8988T (cell line): ENCODE measurements around the gene TBC1D2.
"Not testable (repeated sequence)": the region's sequence is repeated elsewhere in the genome, so short reads cannot be mapped to it uniquely, and the experiment has no call there.

Experiments
- DNase-seq: peaks from one replicate; pipeline ENCODE4 v3.0.0; 2011

TBC1D2 gene

DNA sequence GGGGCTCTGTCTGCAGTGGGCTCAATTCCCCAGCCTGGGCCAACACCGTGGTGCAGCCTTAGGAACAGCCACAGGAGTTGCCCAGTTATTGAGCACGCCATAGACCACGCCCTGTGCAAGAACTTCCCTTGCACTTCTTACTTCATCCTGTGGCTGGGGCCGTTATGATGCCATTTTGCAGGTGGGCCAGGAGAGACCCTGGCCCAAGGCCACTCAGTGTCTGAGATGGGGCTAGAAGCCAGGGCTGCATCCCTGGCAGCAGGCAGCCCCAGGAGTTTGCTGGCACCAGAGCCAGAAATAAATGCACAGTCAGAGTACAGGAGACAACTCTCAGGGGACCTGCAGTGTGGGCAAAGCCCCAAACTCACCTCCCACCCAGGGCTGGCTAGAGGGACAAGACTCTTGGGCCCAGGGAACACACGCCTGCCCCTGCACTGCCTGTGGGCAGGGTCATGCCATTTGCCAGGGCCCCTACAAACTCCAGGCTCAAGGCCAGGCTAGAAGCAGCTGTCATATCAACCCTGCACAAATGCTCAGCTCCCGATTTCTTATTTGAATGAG lies 69.8 kb downstream of the TBC1D2 start:
- no peak for DNase-seq

DNA sequence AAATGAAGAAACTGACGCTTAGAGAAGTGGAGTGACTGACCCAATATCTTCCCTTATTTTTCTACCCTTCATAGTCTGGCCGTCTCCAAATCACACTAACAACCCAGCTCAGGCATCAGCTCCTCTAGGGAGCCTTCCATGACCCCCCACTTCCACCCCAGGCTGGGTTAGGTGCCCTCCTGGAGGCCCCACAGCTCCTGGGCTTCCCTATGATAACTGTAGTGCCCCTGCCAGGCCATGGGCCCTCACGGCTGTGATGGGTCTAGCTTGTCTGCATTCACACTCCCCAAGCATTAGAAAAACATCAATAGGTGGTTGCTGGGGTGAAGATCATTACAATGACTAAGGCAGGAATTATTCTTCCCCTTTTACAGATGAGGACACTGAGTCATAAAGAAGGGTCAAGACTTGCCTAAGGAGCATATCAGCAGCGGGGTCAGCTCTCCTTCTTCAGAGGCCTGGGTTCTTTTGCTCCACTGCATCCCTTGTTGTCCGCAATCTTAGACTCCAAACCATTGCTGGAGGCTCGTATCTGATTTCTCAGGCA lies 70.4 kb downstream of the TBC1D2 start:
- no peak for DNase-seq

DNA sequence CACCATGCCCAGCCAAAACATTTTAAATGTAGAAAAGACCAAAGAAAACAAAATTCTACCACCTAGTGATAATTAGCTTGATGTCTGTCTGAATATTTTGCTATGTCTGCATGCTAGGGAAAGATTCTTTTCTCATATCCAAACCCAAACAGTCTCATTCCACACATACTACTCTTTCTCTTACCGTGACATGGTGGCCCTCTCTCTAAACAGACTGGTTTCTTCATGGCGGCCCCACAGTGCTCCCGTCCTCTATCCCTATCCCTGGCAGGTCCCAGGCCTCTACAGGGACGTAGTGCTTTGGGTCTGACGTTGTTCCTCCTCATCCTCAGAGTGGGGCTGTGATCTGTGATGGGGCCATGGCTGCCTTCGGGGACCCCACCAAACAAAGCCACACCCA lies 71.1 kb downstream of the TBC1D2 start:
- DNase-seq, result no peak

DNA sequence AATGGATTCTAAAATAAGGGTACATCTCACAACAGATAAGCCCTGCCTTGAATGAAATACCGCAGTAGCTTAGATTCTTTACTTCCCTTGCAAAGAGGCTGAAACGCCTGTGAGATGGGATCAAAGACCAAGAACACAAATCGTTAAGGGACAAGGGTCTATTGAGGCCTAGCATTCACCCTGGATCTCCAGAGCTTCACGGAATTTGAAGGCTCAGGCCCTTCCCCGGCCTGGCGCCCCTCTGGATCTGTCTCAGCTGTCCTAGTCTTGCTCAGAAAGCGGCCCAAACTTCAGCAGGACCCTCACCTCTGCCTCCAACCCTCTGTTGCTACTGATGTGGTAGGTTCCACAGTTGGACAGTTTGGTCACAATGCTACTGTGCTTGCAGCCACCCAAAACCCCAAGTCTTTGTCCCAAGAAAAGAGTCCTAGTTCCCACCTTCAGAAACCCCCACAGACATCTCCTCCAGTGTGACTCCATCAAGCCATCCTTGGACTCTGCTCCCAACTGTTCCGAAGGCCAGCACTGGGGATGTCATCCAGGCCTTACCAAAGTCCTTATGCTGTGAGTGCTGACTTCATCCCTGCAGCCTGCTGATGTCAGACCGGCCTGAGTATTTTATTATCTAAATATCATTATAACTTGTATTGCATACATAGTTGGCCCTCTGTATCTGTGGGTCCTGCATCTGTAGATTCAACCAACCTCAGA lies 72.4 kb downstream of the TBC1D2 start:
- DNase-seq, result no peak

DNA sequence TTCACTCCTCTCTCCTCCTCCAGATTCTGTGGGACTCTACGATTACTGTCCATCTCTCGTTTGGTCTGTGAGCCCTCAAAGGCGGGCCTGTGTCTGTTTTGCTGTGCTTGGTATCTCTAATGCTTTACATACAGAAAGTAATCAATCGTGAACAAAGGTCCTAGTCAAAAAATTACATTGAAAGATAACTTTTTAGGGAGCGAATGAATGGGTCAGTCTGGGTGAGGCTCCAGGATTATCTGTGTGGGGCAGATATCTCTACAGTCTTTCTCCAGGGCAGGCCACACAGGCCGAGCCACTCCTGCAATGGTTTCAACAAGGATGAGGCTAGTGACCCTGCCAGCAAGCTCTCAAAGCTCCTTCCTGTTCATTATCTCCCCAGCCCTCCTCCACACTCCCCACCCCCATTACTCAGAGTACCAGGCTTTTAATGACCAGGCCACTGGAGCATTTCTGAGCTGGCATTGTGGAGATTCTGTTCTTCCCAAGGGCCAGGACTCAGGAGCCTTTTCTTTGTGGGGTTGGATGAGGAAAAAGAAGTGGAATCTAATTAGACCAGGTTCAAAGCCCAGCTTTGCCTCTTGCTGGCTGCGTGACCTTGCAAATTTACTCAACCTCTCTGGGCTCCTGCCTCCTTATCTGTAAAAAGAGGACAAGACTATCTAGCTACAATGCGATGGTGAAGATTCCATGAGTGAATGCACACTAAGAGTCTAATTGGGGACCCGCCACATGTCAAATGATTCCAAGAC lies 73.2 kb downstream of the TBC1D2 start:
- no peak for DNase-seq

DNA sequence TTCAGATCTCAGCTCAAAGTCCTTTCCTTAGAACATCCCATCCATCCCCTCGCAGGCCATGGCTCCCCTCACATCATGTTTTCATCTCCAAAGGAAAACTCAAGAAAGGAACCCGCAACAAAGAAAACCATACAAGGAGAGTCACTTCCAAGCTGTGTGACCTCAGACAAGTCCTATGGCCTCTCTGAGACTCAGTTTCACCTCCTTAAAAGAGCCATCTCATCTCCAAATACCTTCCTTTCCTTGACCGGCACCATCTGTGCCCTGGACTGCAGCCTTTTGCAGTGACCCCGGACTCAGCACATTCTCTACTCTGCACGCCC lies 73.7 kb downstream of the TBC1D2 start:
- no peak for DNase-seq

DNA sequence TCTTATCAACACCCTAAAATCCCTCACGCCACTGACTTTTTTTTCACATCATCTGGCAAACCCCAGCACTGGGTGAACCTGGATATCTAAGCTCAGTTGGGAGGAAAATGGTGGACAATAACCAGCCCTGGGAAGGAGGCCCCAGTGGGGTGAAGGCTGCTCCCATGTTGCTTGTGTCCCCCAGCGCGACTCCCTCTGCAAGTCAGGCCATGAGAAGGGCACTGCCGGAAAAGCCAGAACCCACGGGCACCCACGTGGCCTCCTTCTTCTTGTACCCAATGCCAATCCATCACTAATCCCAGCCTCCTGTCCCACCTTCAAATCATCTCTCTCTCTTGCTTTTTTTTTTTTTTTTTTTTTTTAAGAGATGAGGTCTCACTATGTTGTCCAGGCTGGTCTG lies 74.5 kb downstream of the TBC1D2 start:
- DNase-seq, result no peak

DNA sequence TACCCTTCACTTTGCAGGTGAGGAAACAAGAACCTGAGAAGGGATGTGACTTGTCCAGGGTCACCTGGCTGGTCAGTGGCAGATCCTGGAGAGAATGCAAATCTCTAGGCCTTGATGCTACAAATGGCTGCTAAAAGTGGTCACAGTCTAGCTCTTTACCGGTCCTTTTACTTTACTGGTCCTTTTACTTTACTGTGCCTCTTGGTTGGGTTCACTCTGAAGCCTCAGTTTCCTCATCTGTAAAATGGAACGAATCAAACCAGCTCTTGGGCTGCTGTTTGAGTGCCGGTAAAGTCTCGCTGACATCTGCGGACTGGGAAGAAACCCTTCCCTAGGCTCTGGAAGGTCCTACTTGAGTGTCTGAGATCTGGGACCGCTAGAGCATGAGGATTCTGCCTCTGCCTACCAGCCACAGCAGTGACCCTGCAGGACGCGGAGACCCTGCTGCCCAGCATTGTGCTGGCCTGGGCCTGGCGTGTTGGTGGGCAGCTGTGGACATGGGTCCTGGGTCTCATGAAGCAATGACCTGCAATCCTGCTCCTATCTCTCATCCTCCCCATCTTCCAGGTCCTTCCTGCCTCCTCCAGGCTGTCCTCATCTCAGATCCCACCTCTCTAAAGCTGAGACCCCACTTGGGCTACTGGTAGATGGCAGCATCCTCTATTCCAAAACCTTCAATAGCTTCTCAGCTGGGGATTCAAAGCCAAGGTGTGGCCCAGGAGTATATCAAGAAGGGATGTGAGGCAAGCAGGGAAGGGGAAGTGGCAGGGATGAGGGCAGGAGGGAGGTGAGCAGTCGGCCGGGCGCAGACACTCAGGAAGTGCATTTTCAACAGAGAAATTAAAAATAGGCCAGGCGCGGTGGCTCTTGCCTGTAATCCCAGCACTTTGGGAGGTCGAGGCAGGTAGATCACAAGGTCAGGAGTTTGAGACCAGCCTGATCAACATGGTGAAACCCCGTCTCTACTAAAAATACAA lies 76.3 kb downstream of the TBC1D2 start:
- DNase-seq, result no peak

DNA sequence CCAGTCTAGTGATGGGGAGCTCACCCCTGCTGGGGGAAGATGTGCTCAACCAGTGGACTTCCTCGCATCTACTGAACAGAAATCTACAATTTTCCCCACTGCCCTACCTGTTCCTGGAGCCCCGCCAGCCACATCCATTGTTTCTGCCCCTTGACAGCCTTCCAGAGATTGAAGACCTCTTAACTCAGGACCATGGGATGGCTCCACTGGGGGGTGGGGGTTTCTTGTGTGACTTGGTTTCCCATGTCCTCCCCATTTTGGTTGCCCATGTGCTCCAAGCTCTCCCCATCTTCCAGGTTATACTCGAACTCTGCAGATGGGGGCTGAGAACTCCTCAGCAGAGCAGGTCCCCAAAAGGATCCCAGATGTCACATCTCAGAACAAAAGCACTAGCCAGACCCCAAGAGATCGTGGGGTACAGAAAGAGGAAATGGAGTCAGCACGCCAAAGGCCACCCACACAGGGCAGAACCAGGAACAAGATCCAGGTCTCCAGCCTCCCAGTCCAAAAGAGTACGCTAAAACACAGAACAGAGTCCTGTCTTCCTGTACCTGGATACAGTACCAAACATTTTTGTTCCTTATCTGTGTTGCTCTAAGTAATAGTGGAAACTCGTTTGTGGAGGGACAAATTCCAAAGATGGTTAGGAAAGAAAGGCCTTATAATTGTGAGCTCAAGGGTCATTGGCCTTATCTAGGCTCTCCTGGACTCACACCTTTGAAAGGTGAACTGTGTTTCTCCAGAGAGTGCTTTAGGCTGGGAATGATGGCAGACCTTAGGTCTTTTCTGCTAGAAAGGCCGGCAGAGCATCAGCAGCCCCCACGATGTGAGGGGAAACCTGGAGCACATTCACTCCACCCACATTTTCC lies 78.8 kb downstream of the TBC1D2 start:
- DNase-seq, result no peak

DNA sequence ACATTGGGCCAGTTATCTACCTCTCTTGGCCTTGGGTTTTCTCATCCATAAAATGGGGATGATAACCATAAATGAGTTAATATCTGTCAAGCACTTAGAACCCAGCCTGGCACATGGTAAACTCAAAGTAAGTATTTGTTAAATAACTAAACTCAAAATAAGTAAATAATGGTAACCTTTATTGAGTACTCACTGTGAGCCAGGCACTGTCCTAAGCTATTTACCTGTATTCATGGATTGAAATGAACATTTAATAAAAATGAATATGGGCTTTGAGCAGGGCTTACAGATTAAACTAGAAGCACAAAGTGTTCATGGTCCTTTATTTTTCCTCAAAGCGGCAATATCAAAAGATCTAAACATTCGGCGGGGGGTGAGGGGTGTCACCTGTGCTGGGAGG lies 79.7 kb downstream of the TBC1D2 start:
- DNase-seq, result no peak

DNA sequence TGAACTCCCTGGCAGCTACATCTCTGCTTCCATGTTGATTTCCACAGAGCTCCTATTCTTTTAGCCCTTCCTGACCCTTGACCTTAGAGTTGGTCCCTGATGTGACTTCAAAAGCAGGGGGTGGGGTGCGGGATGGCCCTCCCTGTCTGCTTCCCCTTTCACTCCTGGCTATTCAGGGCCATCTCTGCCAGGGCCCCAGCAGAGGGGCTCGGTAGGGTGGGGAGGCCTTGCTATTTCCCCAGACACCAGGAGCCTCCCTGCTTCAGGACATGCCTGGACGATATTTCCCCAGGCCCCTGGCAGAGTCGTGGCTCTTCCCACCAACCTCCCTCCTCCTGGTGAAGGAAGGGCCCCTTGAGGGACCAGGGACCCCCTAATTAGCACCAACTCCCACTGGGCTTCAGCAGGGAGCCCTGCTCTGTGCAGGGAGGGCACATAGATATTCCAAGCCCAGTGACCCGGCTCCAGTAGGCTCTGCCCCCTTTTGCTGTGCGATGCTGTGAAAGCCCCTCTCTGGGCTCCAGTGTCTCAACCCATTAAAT lies 80.3 kb downstream of the TBC1D2 start:
- no peak for DNase-seq

DNA sequence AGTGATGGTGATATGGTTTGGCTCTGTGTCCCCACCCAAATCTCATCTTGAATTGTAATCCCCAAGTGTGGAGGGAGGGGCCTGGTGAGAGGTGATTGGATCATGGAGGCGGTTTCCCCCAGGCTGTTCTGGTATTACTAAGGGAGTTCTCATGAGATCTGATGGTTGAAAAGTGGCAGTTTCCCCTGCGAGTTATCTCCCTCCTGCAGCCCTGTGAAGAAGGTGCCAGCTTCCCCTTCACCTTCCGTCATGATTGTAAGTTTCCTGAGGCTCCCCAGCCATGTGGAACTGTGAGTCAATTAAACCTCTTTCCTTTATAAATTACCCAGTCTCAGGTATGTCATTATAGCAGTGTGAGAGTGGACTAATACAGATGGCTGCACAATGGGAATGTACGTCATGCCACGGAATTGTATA lies 80.9 kb downstream of the TBC1D2 start:
- DNase-seq, result not testable (repeated sequence)

DNA sequence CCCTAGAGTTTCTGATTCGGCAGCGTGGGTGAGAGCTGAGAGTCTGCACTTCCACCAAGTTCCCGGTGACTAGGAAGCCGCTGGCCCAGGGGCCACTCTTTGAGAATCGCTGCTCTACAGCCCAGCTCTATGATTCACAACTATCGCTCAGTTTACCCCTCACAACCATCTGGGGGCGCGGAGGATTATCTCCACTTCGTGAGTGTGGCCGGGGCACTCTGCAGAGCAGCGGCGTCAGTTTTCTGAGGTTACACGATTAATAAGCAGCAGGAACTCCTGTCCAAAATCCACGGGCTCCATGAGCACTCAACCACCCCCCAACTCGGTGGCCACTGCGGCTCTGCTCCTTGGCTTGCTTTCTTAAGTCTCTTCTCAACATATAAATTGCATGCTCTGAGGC lies 82.3 kb downstream of the TBC1D2 start:
- DNase-seq, result no peak

DNA sequence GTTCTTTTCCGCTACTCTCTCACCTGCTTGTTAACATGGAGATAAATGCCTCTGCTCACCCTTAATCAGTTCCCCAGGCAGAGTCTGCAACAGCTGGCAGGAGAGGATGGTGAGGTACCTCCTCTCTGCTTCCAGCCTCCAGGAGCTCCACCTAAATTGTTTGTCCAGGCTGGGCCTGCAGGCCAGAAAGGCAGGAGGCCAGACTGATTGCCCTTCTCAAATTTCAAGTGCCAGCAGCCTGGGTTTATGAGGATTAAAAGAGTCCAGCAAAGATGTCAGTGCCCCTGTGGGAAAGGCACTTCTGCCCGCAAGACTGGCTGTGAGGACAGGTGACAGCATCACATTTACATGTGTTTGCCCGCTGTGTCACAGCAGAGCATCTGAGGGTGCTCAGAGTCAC lies 82.8 kb downstream of the TBC1D2 start:
- no peak for DNase-seq

DNA sequence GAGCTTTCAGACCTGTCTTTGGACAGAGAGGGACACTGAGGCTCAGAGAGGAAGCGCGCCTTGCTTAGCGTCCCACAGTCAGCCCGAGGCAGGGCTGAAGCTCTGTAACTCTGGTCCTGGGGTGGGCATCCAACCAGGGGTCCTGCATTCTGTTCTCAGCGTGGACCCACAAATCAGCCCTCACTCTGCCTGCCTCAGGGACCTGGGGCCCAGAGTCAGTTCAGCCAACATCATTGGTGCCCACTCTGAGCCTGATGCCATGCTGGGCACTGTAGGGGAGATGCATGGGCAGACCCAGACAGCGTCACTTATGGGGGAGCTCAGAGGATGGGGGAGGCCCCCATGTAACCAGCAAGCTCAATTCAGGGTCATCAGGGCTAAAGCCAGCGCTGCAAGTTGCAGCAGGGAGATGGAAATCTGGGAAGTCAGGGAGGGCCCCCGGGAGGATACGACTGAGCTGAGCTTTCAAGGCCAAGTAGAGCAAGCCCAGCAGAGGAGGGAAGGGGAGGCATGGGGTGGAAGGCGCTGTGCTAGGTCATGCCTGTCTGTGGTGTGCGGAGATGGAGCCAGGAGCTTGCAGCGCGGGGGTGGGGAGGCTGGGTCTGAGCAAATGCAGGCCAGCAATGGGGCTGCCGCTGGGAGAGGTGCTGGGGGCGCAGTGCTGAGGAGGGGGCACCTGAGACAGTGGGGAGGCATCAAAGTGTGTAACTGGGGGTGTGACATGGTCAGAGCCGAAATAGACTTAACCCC lies 84.1 kb downstream of the TBC1D2 start:
- DNase-seq, result no peak

DNA sequence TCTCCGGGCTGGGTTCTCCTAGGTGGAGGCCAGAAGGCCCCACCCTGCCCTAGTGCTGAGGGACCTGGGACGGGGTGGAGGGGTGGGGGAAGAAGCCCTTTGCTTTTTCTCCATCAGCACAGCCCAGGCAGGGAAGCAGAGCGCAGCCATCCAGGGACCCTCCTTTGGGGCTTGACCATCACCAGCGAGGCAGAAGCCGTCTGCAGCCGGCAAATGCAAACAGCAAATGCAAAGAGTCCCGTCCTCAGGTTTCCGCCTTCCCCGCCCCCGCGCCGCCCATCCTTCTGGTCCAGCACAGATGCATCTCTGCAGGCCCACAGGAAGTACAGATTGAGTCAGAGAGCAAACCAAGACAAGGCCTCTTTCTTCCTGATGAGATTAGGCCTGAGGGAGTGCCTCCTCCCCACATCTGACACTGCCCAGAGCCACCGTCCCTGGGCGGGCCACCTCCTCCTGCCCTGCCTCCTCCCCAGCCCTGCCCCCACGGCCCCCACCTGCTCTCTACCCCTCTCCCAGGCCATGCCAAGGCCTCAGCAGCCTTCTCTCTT lies 86.4 kb downstream of the TBC1D2 start:
- DNase-seq, result no peak

DNA sequence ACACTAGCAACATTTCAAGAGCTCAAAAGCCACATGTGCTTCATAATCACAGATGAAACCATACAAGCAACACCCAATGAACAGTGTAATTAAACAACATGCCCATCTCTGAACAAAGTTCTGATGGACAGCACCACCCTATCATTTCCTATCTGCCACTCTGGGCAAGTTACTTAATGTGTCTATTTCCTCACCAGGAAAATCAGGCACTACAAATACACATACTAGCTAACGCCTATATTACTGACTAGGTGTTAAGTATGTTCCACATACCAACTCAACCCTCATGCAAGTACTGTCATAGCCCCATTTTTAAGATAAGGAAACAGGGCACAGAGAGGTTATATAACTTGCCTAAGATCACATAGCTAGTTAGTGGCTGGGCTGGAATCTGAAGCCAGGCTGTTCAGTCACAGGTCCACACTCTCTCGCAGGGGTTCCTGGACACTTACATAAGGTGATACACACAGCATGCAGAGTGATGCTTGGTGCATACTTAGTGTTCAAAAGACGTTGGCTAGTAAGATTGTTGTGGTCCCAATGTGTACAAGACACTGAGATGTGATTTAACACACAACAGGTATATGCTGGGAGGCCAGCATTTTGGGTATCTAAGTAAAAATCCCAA lies 87.2 kb downstream of the TBC1D2 start:
- DNase-seq, result no peak

DNA sequence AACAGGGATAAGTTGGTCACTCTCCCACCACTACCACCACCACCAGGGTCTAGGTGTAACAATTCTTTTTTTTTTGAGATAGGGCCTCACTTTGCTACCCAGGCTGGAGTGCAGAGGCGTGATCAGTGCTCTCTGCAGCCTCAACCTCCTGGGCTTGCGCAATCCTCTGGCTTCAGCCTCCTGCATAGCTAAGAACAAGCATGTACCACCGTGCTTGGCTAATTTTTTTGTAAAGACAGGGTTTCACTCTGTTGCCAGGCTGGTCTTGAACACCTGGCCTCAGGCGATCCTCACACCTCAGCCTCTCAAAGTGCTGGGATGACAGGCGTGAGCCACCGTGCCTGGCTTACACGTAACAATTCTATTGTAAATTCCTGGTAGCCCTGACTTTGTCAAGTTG lies 90.5 kb downstream of the TBC1D2 start:
- DNase-seq, result no peak

DNA sequence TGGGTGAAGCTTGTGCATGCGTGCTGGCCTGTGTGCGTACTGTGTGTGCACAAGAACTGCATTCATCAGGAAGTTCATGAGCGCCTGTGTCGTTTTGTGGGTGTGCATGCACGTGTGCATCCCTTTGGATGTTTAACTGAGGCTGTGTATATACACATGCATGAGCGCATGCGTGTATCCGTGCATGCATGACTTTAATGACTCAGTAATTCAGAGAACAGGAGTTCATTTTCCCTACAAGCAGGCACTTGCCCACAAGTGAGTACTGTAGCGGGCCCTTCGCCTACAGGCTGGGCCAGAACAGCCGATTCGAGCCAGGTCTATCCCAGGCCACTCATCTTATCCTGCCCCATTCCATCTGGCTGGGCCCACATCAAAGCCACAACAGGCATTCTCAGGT lies 92.8 kb downstream of the TBC1D2 start:
- DNase-seq, result no peak

DNA sequence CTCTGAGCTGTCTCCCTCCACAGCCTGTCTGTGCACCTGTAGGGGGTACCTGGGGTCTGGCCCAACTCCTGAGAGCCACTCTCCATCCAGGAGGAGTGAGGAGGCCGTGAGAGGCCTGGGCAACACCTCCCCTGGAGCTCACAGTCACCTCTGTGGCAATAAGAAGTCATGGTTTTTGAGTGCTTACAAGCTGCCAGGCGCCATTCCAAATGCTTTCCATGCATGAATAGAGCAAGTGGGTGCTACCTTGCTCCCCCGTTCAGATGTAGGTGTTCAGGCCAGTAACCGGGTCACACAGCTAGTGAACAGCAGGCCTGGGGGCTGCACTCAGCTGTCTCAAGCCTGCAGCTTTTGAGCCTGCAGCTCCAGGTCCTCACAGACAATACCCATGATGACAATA lies 93.6 kb downstream of the TBC1D2 start:
- no peak for DNase-seq
